HG02840 (cell line): ENCODE data around the gene COL24A1.
"Not testable (repeated sequence)": the region's sequence is repeated elsewhere in the genome, so short reads cannot be mapped to it uniquely, and the experiment has no call there.

Source experiments
- ATAC-seq: cut with Tn5 transposase; IDR thresholded peaks from one replicate; pipeline ENCODE4 v1.9.1; 2021; ENCODE audit warnings: mild to moderate bottlenecking, moderate library complexity, moderate number of reproducible peaks; ENCODE audit not compliant: unreplicated experiment, low FRiP score

The COL24A1 gene

DNA sequence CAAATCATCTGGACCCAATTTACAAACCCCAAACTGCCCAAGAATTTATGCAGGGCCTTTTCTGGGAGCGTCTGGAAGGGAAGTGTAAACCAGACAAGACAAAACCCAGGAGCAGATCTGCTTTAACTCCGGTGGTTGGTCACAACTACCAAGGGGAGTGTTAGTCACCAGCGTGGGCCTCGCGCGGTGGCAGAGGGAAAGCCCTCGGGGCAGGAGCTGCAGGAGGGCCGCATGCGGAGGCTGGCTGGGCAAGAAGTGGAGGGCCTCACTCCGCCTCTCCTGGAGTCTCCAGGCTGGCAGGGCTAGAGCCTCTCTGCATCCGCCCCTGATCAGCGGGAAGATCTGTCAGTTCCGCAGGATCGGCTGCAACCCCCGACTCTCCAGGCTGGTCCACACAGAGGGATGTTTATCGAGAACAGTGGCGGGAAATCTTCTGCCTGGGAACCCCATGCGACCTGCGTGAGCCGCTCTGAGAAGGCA is 2.0 kb downstream of the COL24A1 start:
- ATAC-seq, result no peak

DNA sequence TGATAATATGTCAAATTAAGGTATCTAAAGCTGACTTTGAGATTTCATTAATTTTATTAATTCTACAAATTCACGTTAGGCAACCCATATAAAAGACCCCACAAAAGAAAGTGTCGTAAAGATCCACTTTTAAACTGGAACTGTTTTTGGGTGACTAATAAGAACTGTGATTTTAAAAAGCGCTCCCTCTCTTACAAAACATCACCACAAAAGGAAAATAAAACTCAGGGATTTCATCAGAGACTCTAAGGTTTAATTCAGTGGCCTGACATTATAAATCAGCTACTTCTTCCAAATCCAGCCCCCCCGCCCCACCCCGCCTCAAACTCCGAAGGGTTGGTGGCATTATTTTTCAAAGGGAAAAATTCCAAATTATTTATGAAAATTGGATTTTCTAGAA is 2.7 kb downstream of the COL24A1 start:
- no peak for ATAC-seq

DNA sequence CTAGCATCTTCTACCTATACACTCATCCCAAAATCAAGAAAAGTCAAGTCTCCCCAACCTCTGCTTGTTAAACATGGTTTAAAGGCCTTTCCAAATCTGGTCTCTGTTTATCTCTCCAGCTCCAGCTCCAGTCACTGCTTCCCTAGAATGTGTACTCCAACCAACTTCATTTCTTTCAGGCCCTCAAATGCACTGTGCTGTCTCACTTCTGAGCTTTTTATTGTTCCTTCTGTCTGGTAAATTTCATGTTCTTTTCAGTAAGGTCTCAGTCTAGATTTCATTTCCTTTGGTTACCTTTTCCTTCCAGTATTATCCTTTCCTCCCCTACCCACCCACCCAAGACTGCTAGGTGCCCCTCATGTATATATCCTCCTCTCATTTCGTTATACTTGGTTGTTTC is 3.7 kb downstream of the COL24A1 start:
- ATAC-seq, result no peak

DNA sequence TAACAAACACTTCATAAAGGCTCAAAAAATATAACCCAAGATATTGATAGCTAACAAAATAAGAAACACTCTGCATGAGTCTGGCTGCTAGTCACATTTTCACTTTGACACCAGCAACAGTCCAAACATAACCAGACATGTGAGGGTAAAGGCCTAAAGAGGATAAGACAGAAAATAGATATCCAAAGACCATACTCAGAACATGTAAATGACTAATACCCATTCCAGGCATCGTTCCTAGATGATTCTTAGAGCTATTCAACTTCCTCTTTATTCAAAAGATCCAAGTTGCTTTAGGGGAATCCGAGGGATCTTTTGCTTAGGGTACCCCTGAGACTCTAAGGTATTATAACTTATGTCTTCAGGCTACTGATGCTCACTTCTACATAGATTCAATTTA is 5.1 kb downstream of the COL24A1 start:
- ATAC-seq, result no peak

DNA sequence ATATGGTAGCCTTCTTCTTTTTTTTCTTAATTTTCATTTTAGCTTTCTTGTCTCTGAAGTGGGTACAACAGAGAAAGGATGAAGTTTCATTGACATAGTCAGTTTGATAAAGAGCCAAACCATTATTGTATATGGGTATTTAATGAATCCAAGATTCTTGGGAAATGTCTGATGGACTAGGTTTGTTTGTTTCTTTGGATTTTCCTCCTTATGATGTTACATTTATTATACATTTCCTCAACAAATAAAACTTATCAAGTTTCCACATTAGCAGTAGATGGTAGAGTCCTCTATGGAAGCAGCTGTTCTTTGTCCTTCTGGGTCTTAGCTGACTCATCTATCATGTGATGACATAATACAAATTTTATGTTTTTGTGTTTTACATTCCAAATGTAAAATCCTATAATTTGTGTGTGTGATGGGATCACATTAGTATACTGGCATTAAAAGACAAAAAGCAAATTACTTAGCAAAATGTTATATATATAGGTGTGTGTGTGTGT is 6.0 kb downstream of the COL24A1 start:
- ATAC-seq, result no peak

DNA sequence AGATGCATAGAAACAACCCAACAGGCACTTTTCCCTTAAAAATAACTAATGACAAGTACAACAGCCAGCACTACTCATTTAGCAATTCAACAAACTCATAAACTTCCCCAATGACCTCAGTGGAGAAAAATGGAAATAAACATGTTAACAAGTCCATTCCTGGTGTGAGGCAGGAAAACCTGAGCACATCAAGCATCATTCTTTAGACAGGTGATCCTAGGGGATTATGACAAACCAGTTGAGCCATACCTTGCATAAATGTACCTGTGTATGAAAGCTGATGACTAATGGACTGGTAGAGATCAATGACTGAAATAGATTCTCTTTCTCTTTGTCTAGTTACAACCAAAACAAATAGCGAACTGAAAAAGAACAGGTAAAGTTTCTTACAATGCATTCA is 7.0 kb downstream of the COL24A1 start:
- no peak for ATAC-seq

DNA sequence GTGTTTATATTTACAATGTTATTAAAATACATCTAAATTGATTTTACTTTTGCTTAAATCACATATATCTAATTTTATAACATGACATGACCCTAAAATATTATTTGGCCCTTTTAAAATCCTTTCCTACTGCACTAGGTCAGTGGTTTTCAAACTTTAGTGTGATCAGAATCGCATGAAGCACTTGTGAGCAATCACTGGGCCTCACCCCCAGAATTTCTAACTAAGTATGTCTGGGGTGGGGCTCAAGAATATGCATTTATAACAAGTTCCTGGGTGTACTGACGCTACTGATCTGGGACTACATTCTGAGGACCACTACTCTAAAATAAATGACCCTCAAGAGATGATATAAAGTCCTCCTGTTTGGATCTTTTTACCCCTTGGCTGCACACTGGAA is 8.8 kb downstream of the COL24A1 start:
- ATAC-seq, result no peak

DNA sequence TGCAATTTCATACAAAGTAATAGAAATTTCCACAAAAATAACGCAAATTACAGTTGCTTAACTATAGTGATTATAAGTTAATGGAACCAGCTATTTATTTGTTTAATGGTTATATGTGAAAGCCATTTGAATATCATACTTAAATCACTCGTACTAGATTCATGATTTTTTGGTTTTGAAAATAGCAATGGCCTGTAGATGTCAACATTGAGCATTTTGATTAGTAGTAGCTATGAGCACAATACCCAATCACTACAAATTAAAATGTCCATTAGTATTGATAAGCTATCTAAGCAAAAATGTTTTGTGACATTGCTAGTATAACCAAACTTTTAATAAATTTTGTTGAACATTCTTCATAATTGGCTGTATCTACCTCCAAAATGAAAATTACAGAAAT is 10.0 kb downstream of the COL24A1 start:
- no peak for ATAC-seq

DNA sequence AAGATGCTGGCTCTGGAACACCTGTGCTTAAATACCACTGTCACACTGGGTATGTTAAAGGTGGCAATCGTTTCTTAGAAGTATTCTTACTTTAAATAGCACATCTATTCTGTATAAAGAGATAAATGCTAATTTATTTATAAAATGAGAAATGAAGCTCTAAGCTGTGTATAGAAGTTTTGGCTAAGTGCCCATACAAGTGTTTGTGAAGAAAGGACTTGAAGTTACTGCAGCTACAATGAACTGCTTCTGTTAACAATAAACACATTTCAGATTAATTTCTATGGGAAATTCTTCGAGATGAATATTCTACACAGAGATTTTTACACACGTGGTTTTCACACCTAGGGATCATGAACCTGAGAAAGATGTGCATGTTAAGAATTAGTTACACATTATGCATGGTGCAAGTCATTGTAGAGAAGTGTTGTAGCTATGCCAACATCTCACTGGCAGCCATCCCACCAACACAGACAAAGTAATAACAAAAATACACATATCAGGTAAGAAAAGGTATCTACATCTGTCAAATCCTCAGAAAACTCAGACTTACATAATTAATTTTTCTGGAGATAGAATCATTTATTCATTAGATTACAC is 16.2 kb downstream of the COL24A1 start:
- no peak for ATAC-seq

DNA sequence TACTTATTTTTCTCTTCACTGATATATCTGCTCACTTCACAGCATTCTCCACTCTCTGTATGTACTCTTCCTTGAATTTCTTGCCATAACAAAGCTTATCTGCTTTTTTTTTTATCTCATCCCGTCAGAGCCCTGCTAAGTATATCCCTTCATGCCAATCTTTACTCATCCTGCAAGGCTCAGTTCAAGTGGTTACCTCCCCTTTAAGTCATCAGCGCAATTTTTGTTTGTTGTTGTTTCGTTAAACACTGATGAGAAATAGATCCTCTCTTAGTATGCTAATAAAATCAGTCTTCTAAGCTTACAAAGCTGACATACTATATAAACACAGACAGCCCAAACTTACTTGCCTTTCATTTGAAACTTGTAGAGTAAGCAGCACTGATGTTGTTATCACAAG is 17.8 kb downstream of the COL24A1 start:
- ATAC-seq, result no peak

DNA sequence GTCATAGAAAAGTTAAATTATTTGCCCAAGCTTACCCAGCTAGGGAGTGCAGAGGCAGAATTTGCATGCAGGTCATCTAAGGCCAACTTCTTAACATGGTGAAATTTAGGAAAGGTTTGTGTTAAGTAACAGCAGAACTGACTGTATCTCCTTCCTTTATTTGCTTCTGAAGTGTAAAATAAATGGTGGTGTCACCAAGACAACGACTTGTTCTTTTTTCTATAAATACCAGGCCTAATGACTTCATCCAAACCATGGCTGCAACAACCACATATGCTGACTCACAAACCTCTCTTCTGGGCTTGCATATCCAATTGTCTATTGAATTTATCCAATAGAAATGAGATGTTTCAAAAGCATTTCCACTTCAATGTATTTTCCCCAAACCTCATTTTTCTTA is 19.1 kb downstream of the COL24A1 start:
- ATAC-seq, result no peak

DNA sequence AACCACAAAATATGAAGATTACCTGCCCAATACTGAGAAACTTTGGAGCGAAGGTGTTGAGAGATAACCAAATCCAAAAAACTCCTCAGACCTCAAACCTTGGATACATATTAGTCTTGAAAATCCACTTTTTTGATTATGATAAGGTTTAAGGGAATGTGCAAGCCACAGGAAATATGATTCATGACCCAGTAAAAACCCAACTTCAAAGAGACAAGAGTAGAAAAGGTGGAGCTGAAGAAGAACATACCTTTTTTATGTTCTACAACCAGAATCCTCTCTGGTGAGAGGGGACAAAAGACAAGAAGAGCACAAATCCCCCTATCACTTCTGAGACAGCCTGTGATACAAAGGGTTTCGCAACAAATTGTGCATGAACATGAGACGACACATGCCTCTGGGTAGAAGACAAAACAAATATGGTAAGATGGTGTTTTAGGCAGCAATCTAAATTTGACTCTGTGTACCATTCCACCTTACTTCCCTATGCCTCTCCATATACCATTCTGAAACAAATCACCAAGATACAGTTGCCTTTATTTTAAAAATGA is 37.3 kb downstream of the COL24A1 start:
- ATAC-seq, result no peak

DNA sequence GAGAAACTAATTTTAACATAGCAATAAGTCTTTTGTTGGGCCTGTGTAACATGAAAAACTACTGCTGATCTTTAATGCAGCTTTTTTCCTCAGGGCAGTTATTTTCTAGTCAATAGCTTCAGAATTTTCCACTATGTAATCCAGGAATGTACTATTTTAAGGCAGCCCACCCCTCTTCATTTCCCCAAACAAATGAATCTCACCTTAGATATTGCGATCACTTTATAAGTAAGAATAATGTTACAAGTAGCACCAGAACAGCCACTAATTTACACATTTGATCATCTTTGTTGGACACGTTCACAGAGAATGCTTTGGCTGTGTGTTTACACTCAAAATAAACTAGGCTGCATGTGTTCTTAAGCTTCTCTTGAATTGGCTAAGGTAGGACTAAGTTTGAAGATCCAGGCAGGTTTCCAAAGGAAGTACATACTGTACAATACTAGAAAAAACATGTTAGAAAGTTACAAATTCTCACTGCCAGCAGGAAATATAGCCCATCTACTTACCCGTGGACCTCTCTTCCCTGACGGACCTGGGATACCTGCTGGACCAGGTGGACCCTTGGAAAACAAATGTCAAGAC is 41.7 kb downstream of the COL24A1 start:
- no peak for ATAC-seq

DNA sequence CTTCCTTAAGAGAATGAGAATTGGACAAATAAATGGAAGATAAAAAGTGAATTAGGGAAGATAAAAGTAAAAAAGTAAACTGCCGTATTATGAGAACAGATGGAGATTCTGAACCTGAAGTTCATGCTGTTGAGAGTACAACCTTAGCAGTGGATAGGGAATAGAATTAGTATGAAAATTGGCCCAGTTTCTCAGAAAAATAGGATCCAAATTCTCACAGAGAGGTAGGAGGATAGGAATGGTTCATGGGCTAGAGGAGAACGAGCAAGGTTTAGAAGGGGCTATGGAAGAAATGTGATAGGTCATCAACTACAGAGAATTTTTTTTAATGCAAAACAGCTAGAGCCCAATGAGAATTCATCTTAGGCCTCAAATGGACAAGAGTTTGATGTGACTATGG is 42.3 kb downstream of the COL24A1 start:
- no peak for ATAC-seq

DNA sequence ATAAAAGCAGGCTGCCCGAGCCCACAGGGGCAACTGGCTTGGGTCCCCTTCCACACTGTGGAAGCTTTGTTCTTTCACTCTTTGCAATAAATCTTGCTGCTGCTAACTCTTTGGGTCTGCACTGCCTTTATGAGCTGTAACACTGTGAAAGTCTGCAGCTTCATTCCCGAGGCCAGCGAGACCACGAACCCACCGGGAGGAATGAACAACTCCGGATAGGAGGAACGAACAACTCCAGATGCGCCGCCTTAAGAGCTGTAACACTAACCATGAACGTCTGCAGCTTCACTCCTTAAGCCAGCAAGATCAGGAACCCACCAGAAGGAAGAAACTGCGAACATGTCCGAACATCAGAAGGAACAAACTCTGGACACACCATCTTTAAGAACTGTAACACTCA is 45.0 kb downstream of the COL24A1 start:
- ATAC-seq, result not testable (repeated sequence)

DNA sequence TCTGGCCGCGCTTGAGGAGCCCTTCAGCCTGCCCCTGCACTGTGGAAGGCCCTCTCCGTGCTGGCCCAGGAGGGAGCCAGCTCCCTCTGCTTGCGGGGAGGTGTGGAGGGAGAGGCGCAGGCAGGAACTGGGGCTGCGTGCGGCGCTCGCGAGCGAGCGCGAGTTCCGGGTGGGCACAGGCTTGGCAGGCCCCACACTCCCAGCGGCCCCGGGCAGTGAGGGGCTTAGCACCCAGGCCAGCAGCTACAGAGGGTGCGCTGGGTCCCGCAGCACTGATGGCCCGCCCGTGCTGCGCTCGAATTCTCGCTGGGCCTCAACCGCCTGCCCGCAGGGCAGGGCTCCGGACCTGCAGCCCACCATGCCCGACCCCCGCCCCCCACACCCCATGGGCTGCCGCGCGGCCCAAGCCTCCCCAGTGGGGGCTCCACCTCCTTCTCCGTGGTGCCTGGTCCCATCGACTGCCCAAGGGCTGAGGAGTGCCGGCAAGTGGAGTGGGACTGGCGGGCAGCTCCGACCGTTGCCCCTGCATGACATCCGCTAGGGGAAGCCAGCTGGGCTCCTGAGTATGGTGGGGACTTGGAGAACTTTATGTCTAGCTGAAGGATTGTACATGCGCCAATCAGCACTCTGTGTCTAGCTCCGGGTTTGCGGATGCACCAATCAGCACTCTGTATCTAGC is 46.0 kb downstream of the COL24A1 start:
- ATAC-seq, result no peak

DNA sequence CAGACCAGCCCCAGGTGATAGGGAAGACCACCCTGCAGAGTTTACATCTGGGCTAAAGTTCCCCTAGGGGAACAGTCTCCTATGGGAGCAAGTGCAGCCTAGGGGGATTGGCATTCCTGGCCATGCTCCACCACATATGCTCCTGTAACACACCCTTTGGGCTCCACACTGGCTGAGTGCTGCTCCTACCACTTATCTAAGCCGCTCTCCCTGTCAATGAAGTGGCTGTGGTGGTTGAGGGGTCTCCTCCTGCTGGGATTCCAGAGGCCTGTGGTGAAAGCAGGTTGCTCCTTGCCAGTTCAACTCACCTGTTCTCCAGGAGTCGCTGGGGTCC is 51.1 kb downstream of the COL24A1 start:
- no peak for ATAC-seq

DNA sequence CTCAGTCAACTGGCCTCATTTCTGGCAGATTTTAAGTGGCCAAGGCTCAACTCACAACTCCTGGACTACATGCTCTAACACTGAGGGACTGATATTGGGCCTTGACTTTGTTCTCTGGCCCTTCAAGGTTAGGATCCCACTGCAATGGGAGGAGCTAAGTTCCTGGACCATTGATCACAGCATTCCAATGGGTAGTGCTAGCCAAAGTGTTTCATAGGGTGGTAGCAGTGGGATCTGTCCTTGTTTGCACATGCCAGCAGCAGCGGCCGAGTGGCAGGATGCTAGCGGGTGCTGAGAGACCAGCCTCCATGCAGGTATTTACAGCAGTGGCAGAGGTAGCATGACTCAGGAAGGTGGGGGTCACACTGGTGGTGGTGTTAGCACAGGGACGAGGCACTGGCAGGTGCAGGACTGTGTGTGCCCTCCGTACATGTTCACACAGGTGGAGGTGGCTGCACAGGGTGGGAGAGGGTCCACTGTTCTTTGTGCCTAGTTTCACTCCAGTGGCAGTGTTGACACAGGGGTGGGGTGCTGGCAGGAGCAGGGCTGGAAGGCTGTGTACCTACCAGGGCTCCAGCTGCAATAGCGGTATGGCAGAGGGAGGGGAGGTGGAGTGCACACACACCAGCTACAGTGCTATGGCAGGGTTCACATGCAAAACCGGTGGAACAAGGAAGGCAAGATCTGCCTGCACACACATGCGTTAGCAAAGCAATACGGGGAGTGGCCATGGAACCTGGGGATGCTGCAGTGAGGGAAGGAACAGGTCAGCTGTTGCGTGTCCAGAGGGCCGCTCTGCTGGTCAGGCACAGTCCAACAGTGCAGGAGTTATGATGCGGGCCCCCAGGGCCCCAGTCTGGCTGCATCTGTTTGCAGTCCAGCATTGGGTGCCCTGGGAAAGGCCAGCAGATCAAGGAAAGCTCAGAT is 51.7 kb downstream of the COL24A1 start:
- no peak for ATAC-seq

DNA sequence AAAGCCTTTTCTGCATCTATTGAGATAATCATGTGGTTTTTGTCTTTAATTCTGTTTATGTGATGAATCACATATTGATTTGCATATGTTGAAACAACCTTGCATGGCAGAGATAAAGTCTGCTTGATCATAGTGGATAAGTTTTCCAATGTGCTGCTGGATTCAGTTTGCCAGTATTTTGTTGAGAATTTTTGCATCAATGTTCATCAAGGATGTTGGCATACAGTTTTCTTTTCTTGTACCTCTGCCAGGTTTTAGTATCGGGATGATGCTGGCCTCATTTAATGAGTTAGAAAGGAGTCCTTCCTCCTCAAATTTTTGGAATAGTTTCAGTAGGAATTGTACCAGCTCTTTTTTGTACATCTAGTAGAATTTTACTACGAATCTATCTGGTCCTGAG is 55.0 kb downstream of the COL24A1 start:
- ATAC-seq, result no peak

DNA sequence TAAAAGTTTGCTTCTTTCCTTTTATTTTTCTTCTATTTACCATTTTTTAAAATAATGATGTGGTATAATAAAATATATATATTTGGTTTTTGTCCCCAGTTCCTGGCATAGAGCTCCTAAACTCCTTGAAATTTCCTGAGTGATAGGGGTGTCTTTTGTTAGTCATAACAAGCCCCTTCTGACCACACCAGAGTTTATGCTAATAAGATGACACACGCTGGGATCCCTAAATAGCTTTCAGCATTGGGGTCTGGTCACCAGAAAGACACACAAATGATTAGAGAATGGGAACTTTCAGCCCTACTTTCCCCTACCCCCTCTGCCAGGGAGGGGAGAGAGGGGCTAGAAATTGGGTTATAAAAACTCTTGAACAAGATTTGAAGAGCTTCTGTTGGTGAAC is 56.2 kb downstream of the COL24A1 start:
- no peak for ATAC-seq

DNA sequence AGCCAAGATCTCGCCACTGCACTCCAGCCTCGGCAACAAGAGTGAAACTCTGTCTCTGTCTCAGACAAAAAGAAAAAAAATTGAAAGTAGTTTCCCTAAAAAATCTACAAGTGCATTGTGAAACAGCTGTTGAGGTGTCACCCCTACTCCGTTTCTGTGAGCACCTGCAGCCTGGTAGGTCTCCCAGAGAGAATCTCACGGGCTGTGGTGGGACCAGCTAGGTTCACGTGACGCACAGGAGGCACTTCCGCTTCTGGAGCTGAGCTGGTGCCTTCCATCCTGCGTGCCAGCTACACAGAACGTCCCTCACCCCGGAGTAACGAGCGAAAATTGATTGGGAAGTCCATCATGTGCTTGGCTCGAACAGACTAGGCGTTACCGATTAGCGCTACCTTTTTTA is 66.8 kb downstream of the COL24A1 start:
- no peak for ATAC-seq
